Fibroblast of lung (primary cell): ENCODE measurements around the gene KRTAP1-4.

Experiments
- CTCF ChIP-seq, 2 donors: IDR thresholded peaks in 1 of 2; conservative IDR thresholded peaks in 1 of 2; 1 replicate in 1 of 2; 2 replicates in 1 of 2; pipeline ENCODE4 v1.5.1; 2011 to 2012; ENCODE audit warnings: low read length in 2 of 2, control low read depth in 1 of 2, inconsistent platforms in 1 of 2, low read depth in 1 of 2, mild to moderate bottlenecking in 1 of 2
- EZH2 ChIP-seq: IDR thresholded peaks from 2 replicates; pipeline ENCODE4 v1.5.1; 2012; ENCODE audit warnings: low read length, control low read depth, mild to moderate bottlenecking; ENCODE audit errors: missing control alignments

DNA sequence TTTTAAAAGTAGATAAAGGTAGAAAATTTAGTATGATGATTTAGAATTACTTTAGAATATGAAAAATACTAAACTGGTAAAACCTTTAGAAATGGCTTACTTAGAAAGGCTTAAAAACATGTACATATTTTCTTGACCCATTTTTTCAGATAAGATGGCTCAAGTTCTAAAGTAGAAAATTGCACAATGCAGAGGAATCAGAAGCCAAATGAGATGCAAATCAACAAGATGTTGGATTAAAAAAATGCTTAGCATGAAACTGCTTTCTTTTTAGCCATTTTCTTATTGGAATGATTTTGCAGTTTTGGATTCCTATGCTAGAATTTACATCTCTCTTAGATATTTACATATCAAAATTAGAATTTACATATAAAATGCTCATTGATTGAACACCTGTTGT is 19.6 kb downstream of the KRTAP1-4 start:
- no peak for TF ChIP-seq CTCF (conservative IDR thresholded peaks at IDR 0.05 in 1 of 2, IDR thresholded peaks at IDR 0.05 in 1 of 2; ENCODE audit: low read depth in 1 of 2, low read length in 2 of 2)
- no peak for TF ChIP-seq EZH2
